ENCODE data around the gene TMCO6. TPM values are rescaled to one million over a fixed set of nuclear protein-coding genes. Genes with fewer than 3 reads are reported as not detected.
"Not testable (repeated sequence)": the region's sequence is repeated elsewhere in the genome, so short reads cannot be mapped to it uniquely, and the experiment has no call there.

TMCO6 gene
- total and polyA plus RNA-seq, 3 experiments from 2014 or later = 15.4 to 24.4 (median 23.9) TPM

GRCh38 chr5:140600096-140600495 lies 39.2 kb upstream of the TMCO6 start:
- Mint-ChIP-seq H3K27ac (no peak overlapping the region), H3K27me3 (peaks cover 4 to 14% of the 10 kb centered on the region in 2 donors), H3K4me3 (no peak overlapping the region), H3K4me1 (no peaks in the 10 kb centered on the region), H3K9me3 (no peaks in the 10 kb centered on the region), H3K36me3 (no peaks in the 10 kb centered on the region)
- no peak for DNase-seq
- no peaks in the 10 kb centered on the region for H3K36me3 ChIP-seq (ENCODE audit: insufficient read depth, low read length)
- no peak overlapping the region for H3K27ac ChIP-seq (ENCODE audit: low read depth, low read length)
- no peak overlapping the region for H3K4me3 ChIP-seq (ENCODE audit: low read length)
- ChIA-PET POLR2A (no interaction called here), CTCF (interaction anchor here (1.0 kb wide), 1 partner anchor 356 kb away, joined by 3 read pairs; no protein-coding TSS in a partner anchor)
- no peaks in the 10 kb centered on the region for H3K4me1 ChIP-seq (ENCODE audit: insufficient read depth, low read length)
- no peaks in the 10 kb centered on the region for H3K9me3 ChIP-seq (ENCODE audit: low read length)
- H3K27me3 ChIP-seq (ENCODE audit: insufficient read depth, low read length, poor library complexity, severe bottlenecking) = no peaks in the 10 kb centered on the region

GRCh38 chr5:140602147-140602546 lies 37.1 kb upstream of the TMCO6 start:
- DNase-seq = no peak
- no peaks in the 10 kb centered on the region for H3K4me1 ChIP-seq (ENCODE audit: insufficient read depth, low read length)
- ChIA-PET CTCF (no interaction called here), POLR2A (no interaction called here)
- peaks cover 2 to 4% of the 10 kb centered on the region in 2 donors for H3K27me3 Mint-ChIP-seq
- H3K27ac Mint-ChIP-seq = no peak overlapping the region
- H3K4me3 Mint-ChIP-seq = no peak overlapping the region
- no peaks in the 10 kb centered on the region for H3K36me3 ChIP-seq (ENCODE audit: insufficient read depth, low read length)
- no peaks in the 10 kb centered on the region for H3K36me3 Mint-ChIP-seq
- no peaks in the 10 kb centered on the region for H3K9me3 Mint-ChIP-seq
- no peak overlapping the region for H3K4me3 ChIP-seq (ENCODE audit: low read length)
- H3K27ac ChIP-seq (ENCODE audit: low read depth, low read length) = no peak overlapping the region
- no peaks in the 10 kb centered on the region for H3K4me1 Mint-ChIP-seq
- no peaks in the 10 kb centered on the region for H3K27me3 ChIP-seq (ENCODE audit: insufficient read depth, low read length, poor library complexity, severe bottlenecking)
- no peaks in the 10 kb centered on the region for H3K9me3 ChIP-seq (ENCODE audit: low read length)

- H3K9me3 Mint-ChIP-seq; DNase-seq; H3K4me1 Mint-ChIP-seq; H3K4me1 ChIP-seq (ENCODE audit: insufficient read depth, low read length); H3K27me3 Mint-ChIP-seq; H3K9me3 ChIP-seq (ENCODE audit: low read length); POLR2A ChIA-PET; H3K36me3 ChIP-seq (ENCODE audit: insufficient read depth, low read length); H3K4me3 ChIP-seq (ENCODE audit: low read length); H3K27me3 ChIP-seq (ENCODE audit: insufficient read depth, low read length, poor library complexity, severe bottlenecking); CTCF ChIA-PET; H3K27ac ChIP-seq (ENCODE audit: low read depth, low read length); H3K36me3 Mint-ChIP-seq; H3K27ac Mint-ChIP-seq; H3K4me3 Mint-ChIP-seq: not testable (repeated sequence)
These were observed 35.9 kb upstream of the TMCO6 start for GRCh38 chr5:140603446-140603698.

GRCh38 chr5:140603734-140604133 lies 35.5 kb upstream of the TMCO6 start:
- H3K9me3 ChIP-seq (ENCODE audit: low read length) = no peaks in the 10 kb centered on the region
- H3K4me1 ChIP-seq (ENCODE audit: insufficient read depth, low read length) = no peaks in the 10 kb centered on the region
- H3K4me3 Mint-ChIP-seq = no peak overlapping the region
- no peaks in the 10 kb centered on the region for H3K36me3 Mint-ChIP-seq
- H3K4me3 ChIP-seq (ENCODE audit: low read length) = no peak overlapping the region
- H3K4me1 Mint-ChIP-seq = no peaks in the 10 kb centered on the region
- no peak overlapping the region for H3K27ac Mint-ChIP-seq
- H3K27me3 Mint-ChIP-seq = peaks cover 0 to 4% of the 10 kb centered on the region in 2 donors
- CTCF ChIA-PET = no interaction called here
- H3K27ac ChIP-seq (ENCODE audit: low read depth, low read length) = no peak overlapping the region
- H3K36me3 ChIP-seq (ENCODE audit: insufficient read depth, low read length) = no peaks in the 10 kb centered on the region
- DNase-seq = no peak
- H3K27me3 ChIP-seq (ENCODE audit: insufficient read depth, low read length, poor library complexity, severe bottlenecking) = no peaks in the 10 kb centered on the region
- H3K9me3 Mint-ChIP-seq = no peaks in the 10 kb centered on the region
- POLR2A ChIA-PET = no interaction called here

- ChIA-PET POLR2A (interaction anchor here (0.6 kb wide), 1 partner anchor 1429 kb away, joined by 3 read pairs; no protein-coding TSS in a partner anchor), CTCF (no interaction called here)
- Mint-ChIP-seq H3K4me3 (no peak overlapping the region), H3K27me3 (peaks cover 5 to 8% of the 10 kb centered on the region in 2 donors), H3K27ac (no peak overlapping the region), H3K9me3 (no peaks in the 10 kb centered on the region), H3K36me3 (no peaks in the 10 kb centered on the region), H3K4me1 (no peaks in the 10 kb centered on the region)
- H3K27me3 ChIP-seq (ENCODE audit: insufficient read depth, low read length, poor library complexity, severe bottlenecking) = no peaks in the 10 kb centered on the region
- no peaks in the 10 kb centered on the region for H3K9me3 ChIP-seq (ENCODE audit: low read length)
- no peaks in the 10 kb centered on the region for H3K4me1 ChIP-seq (ENCODE audit: insufficient read depth, low read length)
- no peak overlapping the region for H3K27ac ChIP-seq (ENCODE audit: low read depth, low read length)
- no peaks in the 10 kb centered on the region for H3K36me3 ChIP-seq (ENCODE audit: insufficient read depth, low read length)
- no peak overlapping the region for H3K4me3 ChIP-seq (ENCODE audit: low read length)
- DNase-seq = no peak
These were observed 33.4 kb upstream of the TMCO6 start for GRCh38 chr5:140605879-140606278.

- H3K27me3 ChIP-seq (ENCODE audit: insufficient read depth, low read length, poor library complexity, severe bottlenecking) = no peaks in the 10 kb centered on the region
- no peak overlapping the region for H3K4me3 ChIP-seq (ENCODE audit: low read length)
- no peaks in the 10 kb centered on the region for H3K9me3 Mint-ChIP-seq
- no peak overlapping the region for H3K4me3 Mint-ChIP-seq
- no peaks in the 10 kb centered on the region for H3K36me3 ChIP-seq (ENCODE audit: insufficient read depth, low read length)
- no peaks in the 10 kb centered on the region for H3K4me1 Mint-ChIP-seq
- H3K27me3 Mint-ChIP-seq = peaks cover 8 to 15% of the 10 kb centered on the region in 2 donors
- ChIA-PET CTCF (no interaction called here), POLR2A (no interaction called here)
- no peaks in the 10 kb centered on the region for H3K9me3 ChIP-seq (ENCODE audit: low read length)
- H3K4me1 ChIP-seq (ENCODE audit: insufficient read depth, low read length) = no peaks in the 10 kb centered on the region
- no peak for DNase-seq
- H3K27ac Mint-ChIP-seq = no peak overlapping the region
- no peaks in the 10 kb centered on the region for H3K36me3 Mint-ChIP-seq
- H3K27ac ChIP-seq (ENCODE audit: low read depth, low read length) = no peak overlapping the region
These were observed 32.2 kb upstream of the TMCO6 start for GRCh38 chr5:140607031-140607430.

GRCh38 chr5:140608722-140609121 lies 30.5 kb upstream of the TMCO6 start:
- H3K36me3 Mint-ChIP-seq = no peaks in the 10 kb centered on the region
- no peaks in the 10 kb centered on the region for H3K36me3 ChIP-seq (ENCODE audit: insufficient read depth, low read length)
- H3K27me3 Mint-ChIP-seq = peaks cover 7 to 26% of the 10 kb centered on the region in 2 donors
- no peaks in the 10 kb centered on the region for H3K9me3 Mint-ChIP-seq
- DNase-seq = no peak
- no peak overlapping the region for H3K4me3 ChIP-seq (ENCODE audit: low read length)
- H3K9me3 ChIP-seq (ENCODE audit: low read length) = no peaks in the 10 kb centered on the region
- H3K27ac Mint-ChIP-seq = no peak overlapping the region
- H3K4me1 ChIP-seq (ENCODE audit: insufficient read depth, low read length) = no peaks in the 10 kb centered on the region
- no peak overlapping the region for H3K4me3 Mint-ChIP-seq
- H3K27me3 ChIP-seq (ENCODE audit: insufficient read depth, low read length, poor library complexity, severe bottlenecking) = no peaks in the 10 kb centered on the region
- ChIA-PET CTCF (no interaction called here), POLR2A (no interaction called here)
- no peak overlapping the region for H3K27ac ChIP-seq (ENCODE audit: low read depth, low read length)
- H3K4me1 Mint-ChIP-seq = peaks cover 0 to 3% (median 0%) of the 10 kb centered on the region in 3 donors

- Histone ChIP-seq H3K27ac (ENCODE audit: low read depth, low read length) (no peak overlapping the region), H3K4me3 (ENCODE audit: low read length) (no peak overlapping the region), H3K36me3 (ENCODE audit: insufficient read depth, low read length) (no peaks in the 10 kb centered on the region), H3K4me1 (ENCODE audit: insufficient read depth, low read length) (no peaks in the 10 kb centered on the region), H3K9me3 (ENCODE audit: low read length) (no peaks in the 10 kb centered on the region), H3K27me3 (ENCODE audit: insufficient read depth, low read length, poor library complexity, severe bottlenecking) (no peaks in the 10 kb centered on the region)
- no peak for DNase-seq
- no peaks in the 10 kb centered on the region for H3K9me3 Mint-ChIP-seq
- H3K4me3 Mint-ChIP-seq = no peak overlapping the region
- peaks cover 0 to 3% (median 0%) of the 10 kb centered on the region in 3 donors for H3K4me1 Mint-ChIP-seq
- H3K27ac Mint-ChIP-seq = peak overlapping the region in 1 of 8 donors; percentile 14
- POLR2A ChIA-PET = no interaction called here
- CTCF ChIA-PET = no interaction called here
- peaks cover 7 to 26% of the 10 kb centered on the region in 2 donors for H3K27me3 Mint-ChIP-seq
- H3K36me3 Mint-ChIP-seq = no peaks in the 10 kb centered on the region
These were observed 30.1 kb upstream of the TMCO6 start for GRCh38 chr5:140609126-140609525.

GRCh38 chr5:140611020-140611521 lies 28.2 kb upstream of the TMCO6 start:
- Mint-ChIP-seq H3K36me3 (no peaks in the 10 kb centered on the region), H3K4me3 (no peak overlapping the region), H3K9me3 (no peaks in the 10 kb centered on the region), H3K4me1 (peaks cover 0 to 3% (median 0%) of the 10 kb centered on the region in 3 donors), H3K27me3 (peaks cover 9 to 29% of the 10 kb centered on the region in 2 donors), H3K27ac (no peak overlapping the region)
- ChIA-PET POLR2A (no interaction called here), CTCF (no interaction called here)
- H3K36me3 ChIP-seq (ENCODE audit: insufficient read depth, low read length) = no peaks in the 10 kb centered on the region
- no peaks in the 10 kb centered on the region for H3K4me1 ChIP-seq (ENCODE audit: insufficient read depth, low read length)
- no peaks in the 10 kb centered on the region for H3K9me3 ChIP-seq (ENCODE audit: low read length)
- no peak for DNase-seq
- no peak overlapping the region for H3K27ac ChIP-seq (ENCODE audit: low read depth, low read length)
- no peaks in the 10 kb centered on the region for H3K27me3 ChIP-seq (ENCODE audit: insufficient read depth, low read length, poor library complexity, severe bottlenecking)
- no peak overlapping the region for H3K4me3 ChIP-seq (ENCODE audit: low read length)
